A549 (cell line): ENCODE results near the gene DOCK11. TPM values are rescaled to one million over a fixed set of nuclear protein-coding genes. Genes with fewer than 3 reads are reported as not detected.

ENCODE experiments used
- ATAC-seq, 2 experiments: fragments of 200-7000 bp in 1 of 2; fragments of >200 bp in 1 of 2; cut with Nextera tagmentation in 1 of 2; cut with Tn5 transposase in 1 of 2; 3 replicates each; pipeline versions ENCODE4 v1.8.0 to v1.9.1; 2018 to 2020; ENCODE audit warnings: mild to moderate bottlenecking in 1 of 2, moderate library complexity in 1 of 2
- CTCF ChIA-PET: fragments of 300-600 bp; sonication (Branson Sonifier 250); formaldehyde crosslinking; extraction: SDS; loops from one replicate; lab custom pipeline; 2021; ENCODE audit warnings: antibody characterized with exemption, inconsistent platforms; lab: Yijun Ruan, JAX
- POLR2A ChIA-PET: fragments of 350-600 bp; formaldehyde crosslinking; extraction: SDS; loops from one replicate; lab custom pipeline; 2021; ENCODE audit warnings: antibody characterized with exemption, inconsistent platforms; lab: Yijun Ruan, JAX
- DNase-seq, 2 experiments: peaks; one replicate each; pipeline versions ENCODE4 v3.0.0 to v3.0.0-alpha.2; 2011 to 2016; ENCODE audit warnings: low read depth in 1 of 2, low spot score in 1 of 2
- FAIRE-seq: peaks from 2 replicates; lab custom pipeline; 2011; peaks lifted over from hg19 to GRCh38; lab: Jason Lieb, UNC
- H3K27ac ChIP-seq, 2 experiments: fragments of >200 bp; sonication (Bioruptor Twin); formaldehyde crosslinking; 3 replicates each; pipeline ENCODE4 v1.5.1; 2016 to 2017
- H3K4me1 ChIP-seq: fragments of >200 bp; sonication (Bioruptor Twin); formaldehyde crosslinking; 3 replicates; pipeline ENCODE4 v1.6.1; 2016
- H3K4me2 ChIP-seq: fragments of >200 bp; sonication (Bioruptor Twin); formaldehyde crosslinking; 3 replicates; pipeline ENCODE4 v1.6.1; 2016
- H3K4me3 ChIP-seq: fragments of >200 bp; sonication (Bioruptor Twin); formaldehyde crosslinking; 3 replicates; pipeline ENCODE4 v1.5.1; 2016
- H3K9me3 ChIP-seq: fragments of >200 bp; sonication (Bioruptor Twin); formaldehyde crosslinking; 3 replicates; pipeline ENCODE4 v1.6.1; 2016
- CBX2 ChIP-seq: fragments of 200-600 bp; sonication (generic); IDR thresholded peaks from 2 replicates; pipeline ENCODE4 v1.6.1; 2016; ENCODE audit warnings: low read depth, mild to moderate bottlenecking, borderline replicate concordance
- CBX8 ChIP-seq: fragments of 200-600 bp; sonication (generic); IDR thresholded peaks from 2 replicates; pipeline ENCODE4 v1.6.1; 2016
- EP300 ChIP-seq, 2 experiments: fragments of >200 bp; sonication (Bioruptor Twin); formaldehyde crosslinking; IDR thresholded peaks; 2 replicates in 1 of 2; 3 replicates in 1 of 2; pipeline ENCODE4 v1.6.1; 2016 to 2017
- ESRRA ChIP-seq: fragments of 150-350 bp; IDR thresholded peaks from 2 replicates; pipeline ENCODE4 v1.6.1; 2014; ENCODE audit warnings: mild to moderate bottlenecking, low read length, borderline replicate concordance
- HDAC2 ChIP-seq: fragments of 200-600 bp; sonication (generic); IDR thresholded peaks from 2 replicates; pipeline ENCODE4 v1.6.1; 2016
- HOXA7 ChIP-seq: fragments of 250-450 bp; sonication (Bioruptor Pico); IDR thresholded peaks from 2 replicates; pipeline ENCODE4 v1.5.0; 2020; ENCODE audit warnings: mild to moderate bottlenecking, moderate library complexity
- JUN ChIP-seq, 2 experiments: fragments of >200 bp; sonication (Bioruptor Twin); formaldehyde crosslinking; IDR thresholded peaks; 2 replicates in 1 of 2; 3 replicates in 1 of 2; pipeline ENCODE4 v1.6.1; 2016 to 2017
- MAZ ChIP-seq: fragments of 150-350 bp; IDR thresholded peaks from 2 replicates; pipeline ENCODE4 v1.6.1; 2014; ENCODE audit warnings: antibody characterized with exemption, low read depth, low read length, borderline replicate concordance
- MYC ChIP-seq: IDR thresholded peaks from 2 replicates; pipeline ENCODE4 v1.6.1; 2012; ENCODE audit warnings: mild to moderate bottlenecking, inconsistent platforms, low read length, improper control_type of control experiment, borderline replicate concordance
- NFE2L2 ChIP-seq: fragments of 150-350 bp; conservative IDR thresholded peaks from 2 replicates; pipeline ENCODE4 v1.6.1; 2014; ENCODE audit warnings: low read length
- PHF8 ChIP-seq: fragments of 200-600 bp; sonication (generic); IDR thresholded peaks from 2 replicates; pipeline ENCODE4 v1.6.1; 2016; ENCODE audit warnings: low read depth, mild to moderate bottlenecking, antibody characterized with exemption, moderate library complexity, borderline replicate concordance
- RARB ChIP-seq: fragments of 250-450 bp; sonication (Bioruptor Pico); IDR thresholded peaks from 2 replicates; pipeline ENCODE4 v1.8.0; 2021; ENCODE audit warnings: mild to moderate bottlenecking, moderate library complexity
- SREBF2 ChIP-seq: fragments of 450-650 bp; IDR thresholded peaks from 2 replicates; pipeline ENCODE4 v1.6.1; 2014; ENCODE audit warnings: mild to moderate bottlenecking, moderate library complexity
- TFCP2L1 ChIP-seq: fragments of 250-450 bp; sonication (Bioruptor Pico); IDR thresholded peaks from 2 replicates; pipeline ENCODE4 v1.5.0; 2021; ENCODE audit warnings: mild to moderate bottlenecking
- ZFP36 ChIP-seq: fragments of 450-650 bp; IDR thresholded peaks from 2 replicates; pipeline ENCODE4 v1.6.1; 2014; ENCODE audit warnings: borderline replicate concordance; ENCODE audit not compliant: partially characterized antibody
- ZNF302 ChIP-seq: fragments of 250-450 bp; sonication (Bioruptor Pico); IDR thresholded peaks from 2 replicates; pipeline ENCODE4 v1.9.0; 2021; ENCODE audit warnings: inconsistent platforms, mild to moderate bottlenecking, moderate library complexity
- WGBS: methylation state at CpG from one replicate; pipeline ENCODE4 v1.1.6; 2017; ENCODE audit errors: missing lambda C conversion rate; 5-methylcytosine and 5-hydroxymethylcytosine counted together
- polyA plus RNA-seq, 4 experiments: library from polyadenylated mRNA; depleted of rRNA in 3 of 4; stranded (reverse); fragments of >200 nt; fragmentation: RNase III in 1 of 4; extraction: RNeasy Plus Mini Kit Qiagen cat#74134 plus additional on column Dnase treatment in 1 of 4; gene quantifications; 2 replicates in 3 of 4; 3 replicates in 1 of 4; pipeline ENCODE4 v1.2.3, GENCODE V29; 2011 to 2017
- TF ChIP-seq, protein P1 (sequence below): IDR thresholded peaks from 2 replicates; pipeline ENCODE4 v1.6.1; 2012; ENCODE audit warnings: low read depth, borderline replicate concordance
- TF ChIP-seq, protein P2 (sequence below): fragments of 250-450 bp; sonication (Bioruptor Pico); IDR thresholded peaks from 2 replicates; pipeline ENCODE4 v1.5.0; 2020; ENCODE audit warnings: low read depth, mild to moderate bottlenecking, moderate library complexity
- TF ChIP-seq, protein P3 (sequence below): fragments of 150-350 bp; IDR thresholded peaks from 2 replicates; pipeline ENCODE4 v1.6.1; 2014; ENCODE audit warnings: low read depth, mild to moderate bottlenecking, low read length
- TF ChIP-seq, protein P4 (sequence below): IDR thresholded peaks from 2 replicates; pipeline ENCODE4 v1.6.1; 2012
- TF ChIP-seq, protein P5 (sequence below): fragments of >200 bp; sonication (Bioruptor Twin); formaldehyde crosslinking; IDR thresholded peaks from 3 replicates; pipeline ENCODE4 v1.6.1; 2016

DOCK11 gene
- polyA plus RNA-seq, 2 of the 4 experiments (the other 2 are of a cell fraction), result 5.8 to 9.5 TPM

DNA sequence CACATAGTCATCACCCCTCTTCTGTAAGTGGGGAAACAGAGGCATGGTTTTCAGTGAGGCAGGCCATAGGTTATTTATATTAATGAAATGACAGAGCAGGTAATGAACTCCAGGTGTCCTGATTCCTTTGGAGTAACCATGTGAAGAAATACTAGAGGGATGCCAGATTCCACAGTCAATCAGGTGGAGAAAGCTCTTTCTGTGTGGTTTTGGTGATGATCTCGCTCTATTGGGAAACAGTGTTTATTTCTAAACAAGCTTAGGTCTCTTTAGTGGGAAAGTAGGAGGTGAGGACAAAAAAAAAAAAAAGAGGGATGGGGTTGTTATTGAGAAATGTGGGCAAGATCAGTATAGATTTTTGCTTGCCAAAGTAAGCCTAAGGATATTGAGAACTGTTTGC, 12.2 kb downstream of the DOCK11 start:
- FAIRE-seq, result no peak
- no peaks in the 10 kb centered on the region for H3K4me1 ChIP-seq
- ATAC-seq, result no peak

DNA sequence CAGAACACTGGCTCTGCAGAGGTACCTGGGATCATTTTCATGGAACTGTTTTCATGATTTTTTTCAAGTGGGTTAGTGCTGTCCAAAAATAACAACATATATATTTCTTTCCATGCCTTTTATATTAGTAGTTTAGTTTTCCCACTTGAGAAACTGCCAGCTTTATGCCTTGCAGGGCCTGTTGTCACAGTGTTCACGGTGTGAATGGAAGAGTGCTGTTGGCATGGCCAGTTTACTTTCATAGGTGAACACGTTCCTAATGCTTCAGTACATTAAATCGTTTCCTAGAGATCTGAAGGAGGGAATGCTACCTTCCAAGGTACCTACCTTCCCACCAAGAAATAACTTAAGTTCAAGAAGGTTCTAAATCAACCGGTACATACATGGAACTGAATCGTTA, 12.6 kb downstream of the DOCK11 start:
- TF ChIP-seq MYC (no peak), CBX8 (no peak)
- TF ChIP-seq, protein P1, sequence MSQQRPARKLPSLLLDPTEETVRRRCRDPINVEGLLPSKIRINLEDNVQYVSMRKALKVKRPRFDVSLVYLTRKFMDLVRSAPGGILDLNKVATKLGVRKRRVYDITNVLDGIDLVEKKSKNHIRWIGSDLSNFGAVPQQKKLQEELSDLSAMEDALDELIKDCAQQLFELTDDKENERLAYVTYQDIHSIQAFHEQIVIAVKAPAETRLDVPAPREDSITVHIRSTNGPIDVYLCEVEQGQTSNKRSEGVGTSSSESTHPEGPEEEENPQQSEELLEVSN, result no peak
- DNase-seq (no peak), ATAC-seq (no peak), FAIRE-seq (no peak)
- no peaks in the 10 kb centered on the region for H3K4me1 ChIP-seq
- ChIA-PET CTCF (interaction anchor here (0.7 to 0.8 kb wide), 2 partner anchors 86 to 1949 kb away, joined by 3 read pairs; no protein-coding TSS in a partner anchor), POLR2A (no interaction called here)
- 62% methylated on average over 5 of the region's 5 CpGs for WGBS
- no peak overlapping the region for H3K4me3 ChIP-seq
- no peak overlapping the region for H3K27ac ChIP-seq
- H3K4me2 ChIP-seq, result no peak overlapping the region
- no peaks in the 10 kb centered on the region for H3K9me3 ChIP-seq

More for the DNA sequence above, 12.2 kb downstream of the DOCK11 start:
- H3K9me3 ChIP-seq, result no peaks in the 10 kb centered on the region
- TF ChIP-seq, protein P2, sequence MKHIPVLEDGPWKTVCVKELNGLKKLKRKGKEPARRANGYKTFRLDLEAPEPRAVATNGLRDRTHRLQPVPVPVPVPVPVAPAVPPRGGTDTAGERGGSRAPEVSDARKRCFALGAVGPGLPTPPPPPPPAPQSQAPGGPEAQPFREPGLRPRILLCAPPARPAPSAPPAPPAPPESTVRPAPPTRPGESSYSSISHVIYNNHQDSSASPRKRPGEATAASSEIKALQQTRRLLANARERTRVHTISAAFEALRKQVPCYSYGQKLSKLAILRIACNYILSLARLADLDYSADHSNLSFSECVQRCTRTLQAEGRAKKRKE (CRISPR knock-in tag), result no peak
- no peak for TF ChIP-seq ZFP36
- TF ChIP-seq ZNF302, result no peak
- TF ChIP-seq PHF8, result no peak
- TF ChIP-seq MAZ, result no peak
- TF ChIP-seq, protein P3, sequence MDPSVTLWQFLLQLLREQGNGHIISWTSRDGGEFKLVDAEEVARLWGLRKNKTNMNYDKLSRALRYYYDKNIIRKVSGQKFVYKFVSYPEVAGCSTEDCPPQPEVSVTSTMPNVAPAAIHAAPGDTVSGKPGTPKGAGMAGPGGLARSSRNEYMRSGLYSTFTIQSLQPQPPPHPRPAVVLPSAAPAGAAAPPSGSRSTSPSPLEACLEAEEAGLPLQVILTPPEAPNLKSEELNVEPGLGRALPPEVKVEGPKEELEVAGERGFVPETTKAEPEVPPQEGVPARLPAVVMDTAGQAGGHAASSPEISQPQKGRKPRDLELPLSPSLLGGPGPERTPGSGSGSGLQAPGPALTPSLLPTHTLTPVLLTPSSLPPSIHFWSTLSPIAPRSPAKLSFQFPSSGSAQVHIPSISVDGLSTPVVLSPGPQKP, result no peak
- no peak for TF ChIP-seq EP300 (IDR thresholded peaks at IDR 0.05)
- no peak for TF ChIP-seq JUN (IDR thresholded peaks at IDR 0.05)
- no peak for TF ChIP-seq SREBF2
- no peak for TF ChIP-seq ESRRA
- TF ChIP-seq HOXA7 (CRISPR knock-in tag), result no peak
- no peak for TF ChIP-seq HDAC2
- TF ChIP-seq TFCP2L1 (CRISPR knock-in tag), result no peak
- TF ChIP-seq NFE2L2, result no peak
- TF ChIP-seq, protein P4, sequence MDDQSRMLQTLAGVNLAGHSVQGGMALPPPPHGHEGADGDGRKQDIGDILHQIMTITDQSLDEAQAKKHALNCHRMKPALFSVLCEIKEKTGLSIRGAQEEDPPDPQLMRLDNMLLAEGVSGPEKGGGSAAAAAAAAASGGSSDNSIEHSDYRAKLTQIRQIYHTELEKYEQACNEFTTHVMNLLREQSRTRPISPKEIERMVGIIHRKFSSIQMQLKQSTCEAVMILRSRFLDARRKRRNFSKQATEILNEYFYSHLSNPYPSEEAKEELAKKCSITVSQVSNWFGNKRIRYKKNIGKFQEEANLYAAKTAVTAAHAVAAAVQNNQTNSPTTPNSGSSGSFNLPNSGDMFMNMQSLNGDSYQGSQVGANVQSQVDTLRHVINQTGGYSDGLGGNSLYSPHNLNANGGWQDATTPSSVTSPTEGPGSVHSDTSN, result no peak
- no peak for TF ChIP-seq CBX2
- TF ChIP-seq RARB, result no peak
- TF ChIP-seq, protein P5, sequence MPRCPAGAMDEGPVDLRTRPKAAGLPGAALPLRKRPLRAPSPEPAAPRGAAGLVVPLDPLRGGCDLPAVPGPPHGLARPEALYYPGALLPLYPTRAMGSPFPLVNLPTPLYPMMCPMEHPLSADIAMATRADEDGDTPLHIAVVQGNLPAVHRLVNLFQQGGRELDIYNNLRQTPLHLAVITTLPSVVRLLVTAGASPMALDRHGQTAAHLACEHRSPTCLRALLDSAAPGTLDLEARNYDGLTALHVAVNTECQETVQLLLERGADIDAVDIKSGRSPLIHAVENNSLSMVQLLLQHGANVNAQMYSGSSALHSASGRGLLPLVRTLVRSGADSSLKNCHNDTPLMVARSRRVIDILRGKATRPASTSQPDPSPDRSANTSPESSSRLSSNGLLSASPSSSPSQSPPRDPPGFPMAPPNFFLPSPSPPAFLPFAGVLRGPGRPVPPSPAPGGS, result no peak
- H3K4me2 ChIP-seq, result no peak overlapping the region
- ChIA-PET POLR2A (no interaction called here), CTCF (interaction anchor here (0.5 to 0.8 kb wide), 3 partner anchors 10 to 1949 kb away, joined by 3 read pairs; no protein-coding TSS in a partner anchor)
- 86% methylated on average over 1 of the region's 1 CpG for WGBS
- H3K4me3 ChIP-seq, result no peak overlapping the region
- H3K27ac ChIP-seq, result no peak overlapping the region
- DNase-seq, result no peak
